ENCODE results near the gene PRR19.
"Not testable (repeated sequence)": the region's sequence is repeated elsewhere in the genome, so short reads cannot be mapped to it uniquely, and the experiment has no call there.

PRR19 gene, protein sequence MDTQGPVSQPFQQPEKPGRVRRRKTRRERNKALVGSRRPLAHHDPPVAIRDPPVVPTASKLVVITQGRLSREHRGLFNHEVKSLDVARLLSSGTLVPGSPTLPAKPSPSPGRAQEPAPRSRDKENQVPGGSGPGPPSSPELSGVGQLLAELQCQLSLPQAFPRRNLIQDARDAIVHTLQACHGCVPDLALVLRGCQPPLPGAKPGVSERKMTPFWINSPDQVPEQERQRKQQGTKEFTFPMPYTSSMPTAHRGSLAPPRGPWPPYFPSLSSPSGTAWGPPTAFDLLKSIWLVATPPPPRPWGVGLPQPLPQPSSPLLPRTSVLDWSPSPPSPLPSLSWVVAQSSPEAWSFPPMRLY

DNA sequence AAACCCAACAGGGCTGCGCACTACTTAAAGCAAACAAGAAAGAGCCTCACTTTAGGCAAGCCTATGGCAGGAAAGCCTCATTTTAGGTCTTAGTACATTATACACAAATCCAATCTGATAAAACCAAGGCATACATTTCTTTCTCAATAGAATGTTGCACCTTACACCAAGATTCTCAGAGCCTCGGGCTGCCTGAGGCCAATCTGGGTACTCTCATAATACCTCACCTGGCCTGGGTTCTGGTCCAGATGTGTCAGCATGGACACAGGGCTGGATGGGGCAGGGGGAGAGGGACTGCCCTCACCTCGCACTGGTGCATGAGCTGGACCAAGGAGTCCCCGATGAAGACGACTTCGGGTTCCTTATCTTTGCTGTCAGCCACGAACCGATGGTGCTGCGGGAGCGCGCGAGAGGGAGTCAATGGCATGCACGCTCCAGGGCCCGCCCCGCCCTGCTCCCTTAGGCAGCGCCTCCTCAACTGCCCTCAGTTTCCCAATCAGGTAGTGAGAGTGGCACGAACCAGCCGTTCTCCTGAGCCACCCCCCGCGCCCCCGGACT lies at the start of gene PRR19:
Gene PRR19 (plus strand): TSS at position 487 of the 558 bp plus-strand sequence. CDS start 7,453 bp downstream, outside the sequence.
- DNase-seq = no peak
- in situ Hi-C loops (cut with HindIII; ENCODE audit: low pct_ligation_motif_present, low pct_unique_long_range_greater_than_20kb, low sequenced_read_pairs) = no loop called here

DNA sequence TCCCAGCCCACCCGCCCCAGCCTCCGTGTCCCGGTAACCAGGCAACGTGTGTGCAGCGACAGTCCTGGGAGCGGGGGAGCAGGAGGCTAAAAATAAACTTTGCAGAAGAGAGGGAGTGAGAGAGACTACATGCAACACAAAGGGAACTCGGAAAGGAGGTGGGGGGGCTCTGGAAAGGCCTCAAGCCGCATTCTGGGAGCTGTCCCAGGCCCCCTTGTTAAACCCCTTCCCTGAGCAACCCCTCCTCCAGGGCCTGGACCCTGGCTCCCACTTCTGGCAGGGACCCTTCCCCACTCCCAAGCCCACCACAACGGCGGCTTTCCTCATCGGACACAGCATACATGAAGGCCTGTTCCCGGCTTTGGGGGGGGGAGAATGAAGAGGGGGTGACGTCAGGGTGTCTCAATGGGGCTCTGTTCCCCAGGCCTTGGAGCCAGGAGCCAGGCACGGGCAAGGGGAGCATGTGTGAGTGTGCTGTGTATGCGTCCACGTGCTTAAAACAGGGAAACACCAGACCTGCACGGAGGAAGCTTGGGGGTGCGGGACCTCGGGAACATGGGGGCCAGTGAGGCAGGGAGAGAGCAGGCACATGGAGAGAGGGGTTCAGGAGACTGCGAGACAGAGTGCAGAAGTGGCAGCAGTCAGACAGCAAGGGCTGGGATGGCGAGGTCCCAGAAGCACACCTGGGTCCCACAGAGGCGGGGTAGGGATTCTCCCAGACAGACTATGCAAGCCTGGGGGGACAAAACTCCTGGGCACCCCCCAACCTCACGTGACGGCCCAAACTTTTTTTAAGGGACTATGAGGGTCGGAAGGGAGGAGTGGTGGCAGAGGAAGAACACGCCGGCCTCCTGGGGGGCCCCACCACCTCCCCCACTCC lies 49.3 kb upstream of the PRR19 start:
- no peak for DNase-seq
- in situ Hi-C loops (cut with HindIII; ENCODE audit: low pct_ligation_motif_present, low pct_unique_long_range_greater_than_20kb, low sequenced_read_pairs) = no loop called here

GRCh38 chr19:42253245-42254088 lies 48.5 kb upstream of the PRR19 start:
- in situ Hi-C loops (cut with HindIII; ENCODE audit: low pct_ligation_motif_present, low pct_unique_long_range_greater_than_20kb, low sequenced_read_pairs) = no loop called here
- peak; percentile 35 for DNase-seq

DNA sequence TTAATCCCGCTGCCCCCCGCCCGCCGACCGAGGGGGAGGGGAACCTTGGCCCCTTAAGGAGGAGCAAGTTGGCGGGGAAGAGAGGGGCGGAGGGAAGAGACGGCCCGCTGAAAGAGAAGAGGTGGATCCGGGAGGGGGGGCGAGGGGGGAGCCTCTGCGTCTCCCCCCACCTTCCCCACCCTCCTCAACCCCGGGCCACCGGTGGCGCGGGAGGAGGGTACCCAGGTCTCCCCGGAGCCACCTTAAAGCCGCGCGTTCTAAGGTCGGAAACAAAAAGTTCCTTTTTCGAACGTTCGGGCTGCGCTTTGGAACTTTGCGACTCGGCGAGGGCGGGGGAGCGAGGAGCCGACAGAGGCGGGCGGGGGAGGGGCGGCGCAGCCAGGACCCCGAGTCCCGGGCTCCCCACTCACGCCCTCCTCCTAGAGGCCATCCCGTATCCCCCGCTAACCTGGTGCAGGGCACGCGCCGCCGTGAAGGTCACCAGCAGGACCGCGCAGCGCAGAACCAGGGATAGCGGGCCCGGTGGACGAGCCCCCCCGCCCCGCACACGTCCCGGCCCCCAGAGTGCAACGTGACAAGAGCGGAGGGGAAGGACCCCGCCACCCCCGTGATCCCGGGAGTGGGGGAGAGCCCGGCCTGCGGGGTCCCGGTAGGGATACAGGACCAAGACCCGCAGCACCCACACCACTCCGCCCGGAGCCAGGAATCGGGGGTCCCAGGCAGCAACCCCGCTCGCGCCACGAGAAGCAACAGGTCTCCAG lies 47.7 kb upstream of the PRR19 start:
- DNase-seq = peak; percentile 58
- in situ Hi-C loops (cut with HindIII; ENCODE audit: low pct_ligation_motif_present, low pct_unique_long_range_greater_than_20kb, low sequenced_read_pairs) = no loop called here

GRCh38 chr19:42254850-42255765 lies 46.8 kb upstream of the PRR19 start, which contains the start of gene ERF:
ERF (minus strand) TSS chr19:42255128; CDS start chr19:42254999, 129 bp downstream.
- in situ Hi-C loops (cut with HindIII; ENCODE audit: low pct_ligation_motif_present, low pct_unique_long_range_greater_than_20kb, low sequenced_read_pairs) = no loop called here
- peak; percentile 86 for DNase-seq

- peak; percentile 67 for DNase-seq
- in situ Hi-C loops (cut with HindIII; ENCODE audit: low pct_ligation_motif_present, low pct_unique_long_range_greater_than_20kb, low sequenced_read_pairs) = no loop called here
Measured at GRCh38 chr19:42255766-42256745, 45.9 kb upstream of the PRR19 start.

GRCh38 chr19:42257842-42258241 lies 44.1 kb upstream of the PRR19 start:
- in situ Hi-C loops (cut with HindIII; ENCODE audit: low pct_ligation_motif_present, low pct_unique_long_range_greater_than_20kb, low sequenced_read_pairs) = not testable (repeated sequence)

DNA sequence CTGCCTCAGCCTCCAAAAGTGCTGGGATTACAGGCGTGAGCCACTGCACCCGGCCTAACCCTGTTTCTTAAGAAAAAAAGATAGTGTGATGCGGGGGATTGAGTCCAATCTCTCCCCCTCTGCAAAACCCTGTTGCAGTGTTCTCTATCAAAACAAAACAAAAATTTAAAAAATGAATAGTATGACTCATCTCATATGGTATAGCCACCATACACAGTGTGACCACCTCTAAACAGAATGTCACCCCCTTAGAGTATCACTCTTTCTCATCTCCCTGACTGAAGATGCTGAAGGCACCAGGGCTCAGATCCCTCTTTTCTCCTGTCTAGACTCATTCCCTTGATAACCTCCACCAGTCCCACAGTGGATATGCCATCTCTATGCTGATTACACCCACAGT lies 40.2 kb upstream of the PRR19 start:
- in situ Hi-C loops (cut with HindIII; ENCODE audit: low pct_ligation_motif_present, low pct_unique_long_range_greater_than_20kb, low sequenced_read_pairs) = no loop called here
- DNase-seq = no peak

More at GRCh38 chr19:42257842-42258241, 44.1 kb upstream of the PRR19 start:
- not testable (repeated sequence) for DNase-seq

DNA sequence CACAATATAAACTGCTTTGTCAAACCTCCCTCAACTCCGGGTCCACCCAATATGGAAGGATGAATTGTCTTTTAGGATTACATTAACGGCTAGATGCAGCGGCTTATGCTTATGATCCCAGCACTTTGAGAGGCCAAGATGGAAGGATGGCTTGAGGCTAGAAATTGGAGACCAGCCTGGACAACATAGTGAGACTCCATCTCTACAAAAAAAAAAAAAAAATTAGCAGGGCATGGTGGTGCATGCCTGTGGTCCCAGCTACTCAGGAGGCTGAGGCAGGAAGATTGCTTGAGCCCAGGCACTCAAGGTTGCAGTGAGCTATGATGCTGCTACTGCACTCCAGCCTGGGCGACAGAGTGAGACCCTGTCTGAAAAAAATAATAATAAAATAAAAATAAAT lies 35.8 kb upstream of the PRR19 start:
- in situ Hi-C loops (cut with HindIII; ENCODE audit: low pct_ligation_motif_present, low pct_unique_long_range_greater_than_20kb, low sequenced_read_pairs); DNase-seq: not testable (repeated sequence)

DNA sequence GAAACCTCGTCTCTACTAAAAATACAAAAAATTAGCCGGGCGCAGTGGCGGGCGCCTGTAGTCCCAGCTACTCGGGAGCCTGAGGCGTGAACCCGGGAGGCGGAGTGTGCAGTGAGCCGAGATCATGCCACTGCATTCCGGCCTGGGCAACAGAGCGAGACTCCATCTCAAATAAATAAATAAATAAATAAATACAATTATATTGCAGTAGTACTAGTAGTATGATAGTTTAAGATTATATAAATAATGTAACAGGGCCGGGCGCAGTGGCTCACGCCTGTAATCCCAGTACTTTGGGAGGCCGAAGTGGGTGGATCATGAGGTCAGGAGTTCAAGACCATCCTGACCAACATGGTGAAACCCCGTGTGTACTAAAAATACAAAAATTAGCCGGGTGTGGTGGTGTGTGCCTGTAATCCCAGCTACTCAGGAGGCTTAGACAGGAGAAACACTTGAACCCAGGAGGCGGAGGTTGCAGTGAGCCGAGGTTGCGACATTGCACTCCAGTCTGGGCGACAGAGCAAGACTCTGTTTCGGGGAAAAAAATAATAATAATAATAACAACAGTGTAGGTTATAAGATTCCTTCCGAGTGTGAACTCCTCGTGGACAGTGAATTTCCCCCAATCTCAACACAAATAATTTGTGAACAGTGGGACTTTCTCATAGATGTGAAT lies 34.9 kb upstream of the PRR19 start:
- in situ Hi-C loops (cut with HindIII; ENCODE audit: low pct_ligation_motif_present, low pct_unique_long_range_greater_than_20kb, low sequenced_read_pairs); DNase-seq: not testable (repeated sequence)

GRCh38 chr19:42267644-42268141 lies 34.2 kb upstream of the PRR19 start:
- no peak for DNase-seq
- in situ Hi-C loops (cut with HindIII; ENCODE audit: low pct_ligation_motif_present, low pct_unique_long_range_greater_than_20kb, low sequenced_read_pairs) = no loop called here

DNA sequence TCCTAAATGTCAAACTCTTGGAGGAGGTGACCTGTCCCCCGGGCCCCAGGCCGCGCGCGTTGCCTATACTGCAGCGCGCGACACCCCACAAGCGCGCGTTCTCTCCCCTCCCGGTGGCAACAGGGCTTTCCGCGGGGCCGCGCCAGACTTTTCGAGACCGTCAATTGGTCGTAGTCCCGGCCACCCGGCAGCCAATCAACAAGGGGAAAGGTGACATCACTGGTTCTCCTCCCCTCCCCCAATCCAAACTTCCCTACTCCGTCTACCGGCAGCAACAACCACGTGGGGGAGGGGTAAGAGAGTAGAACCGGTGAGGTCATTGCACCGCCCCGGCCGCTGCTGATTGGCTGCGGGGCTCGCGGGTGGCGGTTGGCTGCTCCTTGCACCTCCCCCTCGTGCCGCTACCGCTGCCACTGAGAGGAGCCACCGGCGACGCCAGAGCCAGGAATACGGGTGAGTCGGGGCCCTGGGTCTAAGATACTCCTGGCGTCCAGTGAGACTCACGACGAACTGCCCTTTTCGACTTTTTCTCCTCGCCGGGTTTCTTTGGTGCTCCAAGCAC lies 33.7 kb upstream of the PRR19 start:
- in situ Hi-C loops (cut with HindIII; ENCODE audit: low pct_ligation_motif_present, low pct_unique_long_range_greater_than_20kb, low sequenced_read_pairs) = no loop called here
- peak; percentile 98 for DNase-seq

GRCh38 chr19:42268704-42269477 lies 33.0 kb upstream of the PRR19 start, which contains the start of gene CIC:
CIC (plus strand) TSS chr19:42269252; CDS start chr19:42271784, 2,532 bp downstream.
- in situ Hi-C loops (cut with HindIII; ENCODE audit: low pct_ligation_motif_present, low pct_unique_long_range_greater_than_20kb, low sequenced_read_pairs) = no loop called here

More at GRCh38 chr19:42268704-42269477, 33.0 kb upstream of the PRR19 start, which contains the start of gene CIC:
- peak; percentile 99 for DNase-seq
